SK-N-SH (cell line): ENCODE results near the gene BEGAIN. TPM values are rescaled to one million over a fixed set of nuclear protein-coding genes. Genes with fewer than 3 reads are reported as not detected.
A peak's percentile ranks its signal among the peaks of the same experiment; 100 is the strongest.

ENCODE experiments used
- CTCF ChIA-PET: fragments of 300-600, 350-600 bp; formaldehyde crosslinking; extraction: SDS; loops from one replicate; lab custom pipeline; 2021; lab: Yijun Ruan, JAX
- POLR2A ChIA-PET: fragments of 350-600 bp; sonication (Branson Sonifier 250); formaldehyde crosslinking; extraction: SDS; loops from one replicate; lab custom pipeline; 2020; ENCODE audit warnings: antibody characterized with exemption, inconsistent platforms; lab: Yijun Ruan, JAX
- DNase-seq: peaks from one replicate; pipeline ENCODE4 v3.0.0; 2012
- H2AFZ ChIP-seq: fragments of 200-600 bp; sonication (generic); 2 replicates; pipeline ENCODE4 v1.8.1; 2016; ENCODE audit warnings: antibody characterized with exemption, mild to moderate bottlenecking, low read depth
- H3F3A ChIP-seq: fragments of 200-600 bp; sonication (generic); replicated peaks from 2 replicates; pipeline ENCODE3; 2016; ENCODE audit warnings: antibody characterized with exemption, mild to moderate bottlenecking; ENCODE audit not compliant: insufficient read depth
- H3K27ac ChIP-seq, 2 experiments: fragments of 200-500 bp in 1 of 2; fragments of 200-600 bp in 1 of 2; sonication (Bioruptor generic) in 1 of 2; sonication (generic), shearing (Covaris generic) in 1 of 2; 2 replicates each; pipeline versions ENCODE4 v1.5.1 to v1.6.1; 2014 to 2016; ENCODE audit warnings: low read depth in 2 of 2, inconsistent platforms in 1 of 2, low read length in 1 of 2, mild to moderate bottlenecking in 1 of 2, mixed read lengths in 1 of 2
- H3K27me3 ChIP-seq: fragments of 200-600 bp; sonication (generic), shearing (Covaris generic); 2 replicates; pipeline ENCODE4 v1.6.1; 2016; ENCODE audit warnings: mixed run types; ENCODE audit not compliant: insufficient read depth
- H3K36me3 ChIP-seq, 2 experiments: fragments of 200-500 bp in 1 of 2; fragments of 200-600 bp in 1 of 2; sonication (Bioruptor generic) in 1 of 2; sonication (generic) in 1 of 2; replicated peaks in 1 of 2; 2 replicates each; pipeline versions ENCODE3 to v1.5.1; 2014 to 2016; ENCODE audit warnings: low read length in 1 of 2, mild to moderate bottlenecking in 1 of 2; ENCODE audit not compliant: insufficient read depth in 2 of 2, control insufficient read depth in 1 of 2
- H3K4me1 ChIP-seq, 2 experiments: fragments of 200-500 bp in 1 of 2; fragments of 200-600 bp in 1 of 2; sonication (Bioruptor generic) in 1 of 2; sonication (generic), shearing (Covaris generic) in 1 of 2; 2 replicates each; pipeline versions ENCODE4 v1.5.1 to v1.6.1; 2014 to 2016; ENCODE audit warnings: low read depth in 1 of 2, low read length in 1 of 2, mixed run types in 1 of 2; ENCODE audit not compliant: insufficient read depth in 2 of 2, control insufficient read depth in 1 of 2
- H3K4me2 ChIP-seq: fragments of 200-600 bp; sonication (generic), shearing (Covaris generic); 2 replicates; pipeline ENCODE4 v1.6.1; 2017; ENCODE audit warnings: mixed run types
- H3K4me3 ChIP-seq, 2 experiments: fragments of 200-500 bp in 1 of 2; fragments of 200-600 bp in 1 of 2; sonication (Bioruptor generic) in 1 of 2; sonication (generic), shearing (Covaris generic) in 1 of 2; 2 replicates each; pipeline versions ENCODE4 v1.5.1 to v1.8.1; 2014 to 2016; ENCODE audit warnings: low read depth in 2 of 2, inconsistent platforms in 1 of 2, low read length in 1 of 2, mild to moderate bottlenecking in 1 of 2, mixed read lengths in 1 of 2, moderate library complexity in 1 of 2
- H3K79me2 ChIP-seq: fragments of 200-600 bp; sonication (generic); 2 replicates; pipeline ENCODE4 v1.8.1; 2017; ENCODE audit warnings: mild to moderate bottlenecking; ENCODE audit not compliant: insufficient read depth
- H3K9ac ChIP-seq: fragments of 200-600 bp; sonication (generic); 2 replicates; pipeline ENCODE4 v1.6.1; 2017; ENCODE audit warnings: mixed run types
- H3K9me2 ChIP-seq: fragments of 200-600 bp; sonication (generic); 2 replicates; pipeline ENCODE4 v1.6.1; 2017; ENCODE audit warnings: mixed run types
- H3K9me3 ChIP-seq: fragments of 200-600 bp; sonication (generic); 2 replicates; pipeline ENCODE4 v1.6.1; 2017; ENCODE audit warnings: mixed run types, mild to moderate bottlenecking, moderate library complexity
- H4K20me1 ChIP-seq: fragments of 200-600 bp; sonication (generic); 2 replicates; pipeline ENCODE4 v1.6.1; 2017; ENCODE audit warnings: mild to moderate bottlenecking, mixed run types; ENCODE audit not compliant: insufficient read depth
- CTCF ChIP-seq: fragments of 200-600 bp; sonication (generic); IDR thresholded peaks from 2 replicates; pipeline ENCODE4 v1.6.1; 2017; ENCODE audit warnings: antibody characterized with exemption, mild to moderate bottlenecking, moderate library complexity
- ELF1 ChIP-seq: IDR thresholded peaks from 2 replicates; pipeline ENCODE4 v1.4.0; 2012
- EZH2phosphoT487 ChIP-seq: fragments of 200-600 bp; sonication (generic); IDR thresholded peaks from 2 replicates; pipeline ENCODE4 v1.6.1; 2017; ENCODE audit warnings: low read depth, mixed run types, mild to moderate bottlenecking, antibody characterized with exemption, moderate library complexity, borderline replicate concordance
- GABPA ChIP-seq: IDR thresholded peaks from 2 replicates; pipeline ENCODE4 v1.4.0; 2012; ENCODE audit warnings: low read depth, mild to moderate bottlenecking
- NFIC ChIP-seq: IDR thresholded peaks from 2 replicates; pipeline ENCODE4 v1.4.0; 2012; ENCODE audit warnings: borderline replicate concordance
- NRF1 ChIP-seq: IDR thresholded peaks from 2 replicates; pipeline ENCODE4 v1.6.1; 2012; ENCODE audit warnings: low read depth, mild to moderate bottlenecking, low read length
- RCOR1 ChIP-seq: fragments of 150-350 bp; IDR thresholded peaks from 2 replicates; pipeline ENCODE4 v1.6.1; 2017; ENCODE audit warnings: antibody characterized with exemption, low read length
- REST ChIP-seq: IDR thresholded peaks from 2 replicates; pipeline ENCODE4 v1.6.1; 2012; ENCODE audit warnings: mild to moderate bottlenecking, low read depth, low read length, moderate library complexity
- RFX5 ChIP-seq: IDR thresholded peaks from 2 replicates; pipeline ENCODE4 v1.6.1; 2012; ENCODE audit warnings: mild to moderate bottlenecking, improper control_type of control experiment, low read length
- RXRA ChIP-seq: IDR thresholded peaks from 2 replicates; pipeline ENCODE4 v1.4.0; 2012; ENCODE audit warnings: low read depth, mild to moderate bottlenecking, borderline replicate concordance
- SMC3 ChIP-seq: IDR thresholded peaks from 2 replicates; pipeline ENCODE4 v1.6.1; 2012; ENCODE audit warnings: low read depth, low read length, improper control_type of control experiment
- TCF12 ChIP-seq: IDR thresholded peaks from 2 replicates; pipeline ENCODE4 v1.4.0; 2012
- USF2 ChIP-seq: fragments of 150-350 bp; IDR thresholded peaks from 2 replicates; pipeline ENCODE4 v1.6.1; 2017; ENCODE audit warnings: antibody characterized with exemption, low read length, low read depth, borderline replicate concordance
- ZBTB33 ChIP-seq: IDR thresholded peaks from 2 replicates; pipeline ENCODE4 v1.4.0; 2012; ENCODE audit warnings: low read depth, borderline replicate concordance
- WGBS: methylation state at CpG from one replicate; pipeline ENCODE4 v1.1.6; 2017; ENCODE audit warnings: low lambda C conversion rate; 5-methylcytosine and 5-hydroxymethylcytosine counted together
- polyA plus RNA-seq, 3 experiments: library from polyadenylated mRNA; depleted of rRNA; stranded (reverse); fragments of >200 nt; gene quantifications; 2 replicates each; pipeline ENCODE4 v1.2.3, GENCODE V29; 2012

The BEGAIN gene
- polyA plus RNA-seq, 1 of the 3 experiments (the other 2 are of a cell fraction), result 4.2 TPM

- peak overlapping the region; percentile 78; the same call in 1 of the 2 replicates for H3K4me2 ChIP-seq
- 35% methylated on average over 14 of the region's 70 CpGs for WGBS
Observed at GRCh38 chr14:100567009-100567876, 20.0 kb downstream of the BEGAIN start.

More at GRCh38 chr14:100567009-100567876, 20.0 kb downstream of the BEGAIN start:
- CTCF ChIA-PET, result interaction anchor here (0.6 to 2.0 kb wide), 8 partner anchors 11 to 182 kb away, joined by 3 to 12 read pairs (median 4); no protein-coding TSS in a partner anchor
- H3K9me2 ChIP-seq, result no peaks in the 10 kb centered on the region
- TF ChIP-seq CTCF (no peak), NFIC (no peak), SMC3 (no peak), RFX5 (no peak), RCOR1 (no peak), GABPA (no peak), REST (no peak), EZH2phosphoT487 (no peak), NRF1 (no peak), ZBTB33 (no peak), USF2 (no peak), TCF12 (no peak), RXRA (no peak), ELF1 (no peak)
- H3K27ac ChIP-seq, result peak overlapping the region in 1 of 2 experiments; percentile 94; a peak in 2 of 4 replicates
- no peaks in the 10 kb centered on the region for H3F3A ChIP-seq
- peak overlapping the region; percentile 58 to 59; a peak in 3 of 4 replicates for H3K4me3 ChIP-seq
- peak; percentile 85 for DNase-seq
- no peak overlapping the region for H3K9ac ChIP-seq
- POLR2A ChIA-PET, result interaction anchor here (0.6 to 2.9 kb wide), 16 partner anchors 9 to 182 kb away, joined by 3 to 18 read pairs (median 4); no protein-coding TSS in a partner anchor
- no peak overlapping the region for H2AFZ ChIP-seq
- no peaks in the 10 kb centered on the region for H3K9me3 ChIP-seq
- H3K4me1 ChIP-seq, result peaks cover 0 to 66% of the 10 kb centered on the region in 2 experiments; a peak in 1 of 4 replicates
- H3K27me3 ChIP-seq, result peaks cover 18% of the 10 kb centered on the region
- no peaks in the 10 kb centered on the region for H4K20me1 ChIP-seq
- no peaks in the 10 kb centered on the region for H3K79me2 ChIP-seq
- no peaks in the 10 kb centered on the region for H3K36me3 ChIP-seq
